NCI-H2196 (cell line): ENCODE measurements around the gene NEUROG3.

Experiments used
- DNase-seq: peaks from one replicate; lab custom pipeline; 2025; ENCODE audit not compliant: unreplicated experiment; lab: John Stamatoyannopoulos, UW

NEUROG3 gene, protein sequence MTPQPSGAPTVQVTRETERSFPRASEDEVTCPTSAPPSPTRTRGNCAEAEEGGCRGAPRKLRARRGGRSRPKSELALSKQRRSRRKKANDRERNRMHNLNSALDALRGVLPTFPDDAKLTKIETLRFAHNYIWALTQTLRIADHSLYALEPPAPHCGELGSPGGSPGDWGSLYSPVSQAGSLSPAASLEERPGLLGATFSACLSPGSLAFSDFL

DNA sequence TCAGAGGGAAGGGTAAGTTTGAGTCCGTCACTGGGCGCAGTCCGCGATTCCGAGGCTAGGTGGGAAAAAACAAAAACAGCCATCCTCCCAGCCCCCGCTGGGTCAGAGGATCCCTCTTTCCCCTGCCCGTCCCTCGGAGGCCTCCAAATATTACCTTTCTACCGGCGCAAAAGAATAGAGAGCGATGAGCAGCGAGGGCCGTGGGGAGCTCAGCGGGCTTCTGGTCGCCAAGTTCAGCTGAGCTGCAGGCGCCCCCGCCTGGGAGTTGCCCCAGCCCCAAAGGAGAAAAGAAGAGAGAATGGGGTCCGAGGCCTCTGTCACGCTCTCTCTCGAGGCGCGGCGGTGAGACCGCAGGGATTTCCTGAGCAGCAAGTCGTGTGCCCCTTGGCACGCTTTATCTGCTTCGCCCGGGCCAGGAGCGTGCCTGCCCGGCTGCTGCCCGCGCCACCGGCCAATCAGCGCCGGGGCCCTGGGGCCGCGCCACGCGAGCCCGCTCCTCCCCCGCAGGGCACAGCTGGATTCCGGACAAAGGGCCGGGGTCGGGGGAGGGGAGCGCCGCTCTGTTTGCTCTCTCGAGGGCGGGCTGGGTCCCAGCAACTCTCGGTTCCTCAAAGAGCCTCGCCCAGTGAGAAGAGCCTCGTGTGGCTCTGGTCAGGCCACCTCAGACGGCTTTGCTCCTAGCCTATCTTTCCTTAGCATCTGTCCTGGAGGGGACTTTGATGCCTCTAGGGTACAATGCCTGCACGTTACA lies at the start of gene NEUROG3:
TSS of gene NEUROG3 (minus strand) at position 367 of the 751 bp plus-strand sequence. CDS start 379 bp downstream, outside the sequence.
- DNase-seq, result peak; percentile 1

DNA sequence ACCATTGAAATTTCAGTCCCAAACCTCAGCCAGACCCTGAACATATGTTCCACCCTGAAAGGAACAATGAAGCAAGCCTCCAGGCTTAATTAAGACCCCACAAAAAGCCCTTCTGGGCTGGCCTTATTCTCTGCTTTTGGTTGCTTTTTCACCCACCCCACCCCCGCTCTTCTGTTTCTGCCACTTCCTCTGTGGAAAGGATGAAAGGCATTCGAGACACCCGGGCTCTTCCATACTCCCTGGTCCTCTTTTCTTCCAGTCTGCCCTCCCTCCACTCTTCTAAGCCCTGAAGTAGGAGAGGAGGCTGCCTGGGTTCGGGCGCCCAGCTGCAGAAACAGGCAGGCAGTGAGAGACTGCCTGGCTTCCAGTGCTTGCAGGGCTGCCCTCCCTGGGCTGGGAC lies 47.4 kb upstream of the NEUROG3 start:
- no peak for DNase-seq

DNA sequence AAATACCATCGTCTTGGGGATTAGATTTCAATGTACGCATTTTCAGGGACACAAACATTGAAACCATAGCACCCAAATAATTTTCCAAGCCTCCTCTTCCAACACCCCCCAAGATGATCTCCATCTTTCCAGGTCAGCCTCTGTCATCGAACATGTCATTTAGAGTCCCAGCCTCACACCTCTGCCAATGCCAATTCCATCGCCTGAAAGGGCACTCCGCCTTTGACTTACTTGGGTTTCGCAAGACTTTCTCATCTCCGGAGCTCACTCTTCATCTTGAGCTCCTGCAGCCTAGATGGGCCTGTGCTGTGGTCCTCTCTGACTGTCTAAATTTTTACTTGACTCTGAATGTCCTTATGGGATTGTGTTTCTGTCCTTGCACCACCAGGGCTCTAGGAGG lies 46.4 kb upstream of the NEUROG3 start:
- no peak for DNase-seq

DNA sequence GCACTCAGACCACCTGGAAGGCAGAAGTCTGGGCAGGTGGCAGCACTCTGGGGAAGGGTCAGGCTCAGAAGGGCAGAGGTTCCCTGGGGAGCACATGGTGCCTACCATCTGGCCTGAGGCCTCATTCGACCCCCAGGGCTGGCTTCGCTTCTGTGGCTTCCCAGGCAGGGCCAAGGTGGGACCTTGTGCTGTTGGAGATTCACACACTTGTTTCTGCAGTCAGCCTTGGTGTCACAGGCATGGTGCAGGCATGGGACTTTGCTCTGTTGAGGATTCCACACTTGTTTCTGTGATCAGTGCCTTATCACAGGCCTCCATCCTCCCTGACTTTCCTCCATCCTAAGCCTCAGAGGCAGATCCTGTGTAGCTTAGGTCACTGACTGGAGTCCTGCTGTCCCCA lies 45.5 kb upstream of the NEUROG3 start:
- DNase-seq, result no peak

DNA sequence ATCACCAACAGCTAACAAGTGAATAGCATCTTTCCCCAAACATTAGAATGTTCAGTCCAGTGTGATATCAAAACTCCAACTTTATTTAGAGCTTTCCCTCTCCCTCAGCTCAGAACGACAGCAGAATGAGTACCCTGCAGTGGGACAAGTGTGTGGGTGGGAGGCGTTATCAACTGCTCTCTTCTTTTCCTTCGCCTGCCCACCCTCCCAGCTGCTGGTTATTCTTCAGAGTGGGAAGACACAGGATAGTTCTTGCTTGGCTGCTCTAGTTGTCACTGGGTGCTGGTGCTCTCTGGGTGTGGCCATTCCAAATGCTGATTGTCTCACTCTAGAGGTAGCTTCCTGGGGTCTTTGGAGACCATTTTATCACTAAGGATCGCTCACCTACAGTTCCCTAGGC lies 43.1 kb upstream of the NEUROG3 start:
- no peak for DNase-seq

DNA sequence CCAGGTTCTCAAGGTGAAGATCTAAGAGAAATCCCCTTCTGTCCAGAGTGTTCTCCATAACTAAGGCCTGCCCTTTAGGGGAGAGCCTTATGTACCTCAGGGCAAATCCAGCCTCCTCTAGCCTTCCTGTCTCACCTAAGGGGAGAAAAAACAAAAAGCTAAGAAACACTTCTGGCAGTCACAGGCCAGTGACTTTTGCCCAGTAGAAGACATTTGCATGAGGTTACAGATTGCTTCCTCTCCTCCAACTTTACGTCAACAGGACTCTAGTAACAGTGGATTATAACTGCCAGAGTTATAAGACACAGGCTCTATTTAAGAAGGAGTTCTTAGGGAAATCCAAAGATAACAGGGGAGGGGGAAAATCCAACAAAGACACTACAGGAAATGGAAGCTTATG lies 40.9 kb upstream of the NEUROG3 start:
- no peak for DNase-seq

DNA sequence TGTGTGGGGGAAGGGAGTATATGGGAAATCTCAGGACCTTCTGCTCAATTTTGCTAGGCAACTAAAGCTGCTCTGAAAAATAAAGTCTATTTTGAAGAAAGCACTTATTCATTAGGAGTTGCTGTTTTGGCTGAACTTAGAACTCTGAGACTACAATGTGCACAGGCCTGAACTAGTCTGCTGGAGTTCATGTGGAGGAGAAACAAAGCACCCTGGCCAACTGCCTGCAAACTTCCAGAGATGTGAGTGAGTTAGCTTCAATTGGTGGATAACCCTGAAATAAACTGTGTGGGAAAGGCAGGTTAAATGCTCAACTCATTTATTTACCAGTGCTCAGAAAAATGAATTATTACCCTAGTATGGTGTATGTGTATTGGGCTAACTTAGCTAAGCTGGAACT lies 39.5 kb upstream of the NEUROG3 start:
- DNase-seq, result no peak

DNA sequence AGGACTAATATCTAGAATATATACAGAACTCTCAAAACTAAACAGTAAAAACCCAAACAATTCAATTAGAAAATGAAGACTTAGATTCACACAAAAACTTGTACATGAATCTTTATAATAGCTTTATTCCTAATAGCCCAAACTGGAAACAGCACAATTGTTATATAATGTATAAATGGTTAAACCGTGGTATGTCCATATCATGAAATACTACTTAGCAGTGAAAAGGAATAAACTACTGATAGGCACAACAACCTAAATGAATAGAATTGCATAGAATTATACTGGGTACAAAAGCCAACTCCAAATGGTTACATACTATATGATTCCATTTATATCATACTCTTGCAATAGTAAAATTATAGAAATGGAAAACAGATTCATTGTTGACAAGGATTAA lies 35.9 kb upstream of the NEUROG3 start:
- DNase-seq, result no peak

DNA sequence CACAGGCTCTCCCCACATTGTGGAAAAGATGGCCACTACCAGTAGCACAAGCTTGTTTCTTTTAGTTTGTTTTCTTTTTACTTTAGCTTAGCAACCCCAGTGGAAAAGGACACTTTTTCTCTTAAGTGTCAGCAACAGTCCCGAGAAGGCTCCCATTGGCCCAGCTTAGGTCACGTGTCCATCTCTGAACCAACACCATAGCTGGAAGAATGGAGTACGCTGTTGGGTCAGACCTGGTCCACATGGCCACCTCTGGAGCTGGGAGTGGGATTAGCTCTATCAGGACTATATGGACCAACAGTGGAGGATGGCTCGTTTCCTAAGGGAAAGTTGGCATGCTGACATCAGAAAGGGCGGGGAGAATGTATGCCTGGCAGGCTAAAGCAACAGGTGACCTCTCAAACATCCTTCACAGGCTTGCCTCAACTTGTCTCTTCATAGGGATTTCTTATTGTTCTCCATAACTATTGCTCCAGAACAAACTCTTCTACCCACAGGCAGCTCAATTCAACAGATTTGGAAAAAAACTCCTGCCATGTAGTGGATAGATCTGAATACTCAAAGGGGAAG lies 27.6 kb upstream of the NEUROG3 start:
- DNase-seq, result no peak

DNA sequence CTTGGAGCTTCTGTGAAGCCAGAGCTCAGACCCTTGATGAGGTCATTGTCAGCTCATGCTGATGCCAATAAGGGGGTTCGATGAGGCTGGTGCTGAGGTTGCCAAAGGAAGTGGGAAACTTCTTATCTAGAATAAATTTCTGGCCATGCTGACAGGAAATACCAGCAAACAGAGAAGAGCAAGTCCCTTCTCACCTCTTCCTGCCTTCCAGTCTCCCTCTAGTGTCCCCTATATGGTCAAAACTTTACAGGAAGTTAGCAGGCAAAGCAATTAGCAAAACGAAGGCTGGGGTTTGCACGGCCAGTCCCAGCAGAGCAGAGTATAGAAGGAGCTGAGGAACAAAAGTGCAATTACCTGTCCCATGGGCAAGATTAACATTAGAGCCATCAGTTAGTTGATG lies 15.1 kb upstream of the NEUROG3 start:
- no peak for DNase-seq

DNA sequence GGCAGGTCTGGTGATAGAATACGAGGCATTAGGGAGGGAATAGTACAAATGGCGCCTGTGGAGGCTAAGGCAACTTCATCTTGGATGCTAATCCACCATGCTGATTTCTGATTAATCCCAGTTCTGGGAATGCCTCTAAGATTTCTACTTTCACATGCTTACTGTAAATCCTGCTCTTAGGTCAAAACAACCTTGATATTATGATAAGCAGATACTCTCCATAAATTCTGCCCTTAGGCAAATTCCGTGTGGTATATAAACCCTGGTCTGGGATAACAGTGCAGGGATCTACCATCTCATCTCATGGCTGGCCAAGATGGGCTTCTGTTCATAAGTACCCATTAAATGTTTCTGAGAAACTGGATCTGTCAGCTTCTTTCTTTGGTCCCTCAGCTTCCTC lies 11.4 kb upstream of the NEUROG3 start:
- no peak for DNase-seq

DNA sequence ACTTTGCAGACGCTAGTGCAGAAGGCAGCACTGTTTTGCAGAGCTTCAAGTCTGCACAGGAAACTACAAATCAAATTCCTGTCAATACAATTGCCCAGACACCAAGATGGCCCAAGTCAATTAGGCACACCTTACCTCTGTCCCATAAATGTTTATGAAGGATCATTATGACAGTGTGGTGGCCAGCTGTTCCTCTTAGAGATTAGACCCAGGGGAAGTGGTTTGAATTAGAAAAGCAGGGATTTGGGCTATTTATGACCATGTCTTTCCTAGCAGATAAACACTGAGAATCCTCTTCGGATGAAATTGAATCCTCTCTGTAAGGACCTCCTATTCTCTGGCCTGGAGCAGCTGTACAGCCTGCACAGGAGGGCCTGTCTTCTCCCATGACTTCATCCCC lies 9.9 kb upstream of the NEUROG3 start:
- DNase-seq, result no peak

DNA sequence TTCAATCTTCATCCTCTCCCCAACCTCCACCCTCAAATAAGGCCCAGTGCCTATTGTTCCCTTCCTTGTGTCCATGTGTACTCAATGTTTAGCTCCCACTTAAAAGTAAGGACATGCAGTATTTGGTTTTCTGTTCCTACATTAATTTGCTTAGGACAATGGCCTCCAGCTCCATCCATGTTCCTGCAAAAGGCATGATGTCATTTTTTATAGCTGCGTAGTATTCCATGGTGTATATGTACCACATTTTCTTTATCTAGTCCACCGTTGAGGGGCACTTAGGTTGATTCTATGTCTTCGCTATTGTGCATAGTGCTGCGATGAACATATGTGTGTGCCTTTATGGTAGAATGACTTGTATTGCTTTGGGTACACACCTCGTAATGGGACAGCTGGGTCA lies 7.2 kb upstream of the NEUROG3 start:
- no peak for DNase-seq

DNA sequence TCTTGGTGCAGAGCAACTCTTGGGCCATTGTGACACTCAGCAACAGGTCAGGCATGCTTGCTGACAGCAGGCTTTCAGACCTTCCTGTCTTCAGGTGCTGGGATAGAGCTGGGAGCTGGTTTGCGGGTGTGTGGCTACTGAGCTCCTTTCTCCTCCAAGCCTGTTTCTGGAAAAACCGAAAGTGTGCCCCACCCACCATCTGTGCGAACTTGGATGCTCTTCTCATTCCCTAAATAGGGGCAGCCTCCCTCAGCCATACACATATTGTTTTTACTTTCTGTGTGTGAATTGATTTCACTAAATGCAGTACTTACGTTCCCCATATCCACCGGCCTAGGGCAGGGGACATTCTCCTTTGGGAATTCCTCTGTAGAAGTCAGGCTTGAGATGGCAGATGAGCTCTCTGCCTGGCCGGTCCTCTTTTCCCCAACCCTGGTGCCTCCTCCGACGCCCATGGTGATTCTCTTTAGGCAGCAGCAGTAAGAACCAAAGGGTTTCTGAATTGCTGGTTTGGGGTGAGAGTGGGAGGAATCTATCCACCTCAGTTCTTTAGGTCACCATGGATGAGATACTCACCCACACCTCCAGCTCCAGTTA lies 6.3 kb upstream of the NEUROG3 start:
- no peak for DNase-seq

DNA sequence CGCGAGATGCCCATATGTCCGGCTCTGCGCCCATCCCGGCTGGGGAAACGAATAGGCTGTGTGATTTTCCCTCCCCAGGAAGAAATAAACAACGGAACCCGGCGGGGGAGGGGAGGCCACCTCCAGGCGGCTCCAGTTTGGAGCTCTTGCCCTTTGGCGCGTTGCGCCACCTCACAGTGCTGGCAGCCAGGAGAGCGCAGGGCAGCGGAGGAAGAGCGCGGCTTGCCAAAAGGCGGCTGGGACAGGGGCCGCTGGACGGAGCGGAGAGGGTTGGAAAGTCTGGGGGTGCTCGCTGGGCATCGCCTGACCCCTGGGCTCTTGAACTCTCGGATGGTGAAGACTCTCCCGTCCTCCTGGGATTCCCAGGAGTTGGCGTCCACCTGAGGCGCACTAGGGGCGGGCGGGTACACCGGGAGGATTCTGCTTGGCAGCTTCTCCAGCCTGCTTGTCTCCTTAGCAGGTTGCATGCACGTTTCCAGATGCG lies 5.3 kb upstream of the NEUROG3 start:
- no peak for DNase-seq

DNA sequence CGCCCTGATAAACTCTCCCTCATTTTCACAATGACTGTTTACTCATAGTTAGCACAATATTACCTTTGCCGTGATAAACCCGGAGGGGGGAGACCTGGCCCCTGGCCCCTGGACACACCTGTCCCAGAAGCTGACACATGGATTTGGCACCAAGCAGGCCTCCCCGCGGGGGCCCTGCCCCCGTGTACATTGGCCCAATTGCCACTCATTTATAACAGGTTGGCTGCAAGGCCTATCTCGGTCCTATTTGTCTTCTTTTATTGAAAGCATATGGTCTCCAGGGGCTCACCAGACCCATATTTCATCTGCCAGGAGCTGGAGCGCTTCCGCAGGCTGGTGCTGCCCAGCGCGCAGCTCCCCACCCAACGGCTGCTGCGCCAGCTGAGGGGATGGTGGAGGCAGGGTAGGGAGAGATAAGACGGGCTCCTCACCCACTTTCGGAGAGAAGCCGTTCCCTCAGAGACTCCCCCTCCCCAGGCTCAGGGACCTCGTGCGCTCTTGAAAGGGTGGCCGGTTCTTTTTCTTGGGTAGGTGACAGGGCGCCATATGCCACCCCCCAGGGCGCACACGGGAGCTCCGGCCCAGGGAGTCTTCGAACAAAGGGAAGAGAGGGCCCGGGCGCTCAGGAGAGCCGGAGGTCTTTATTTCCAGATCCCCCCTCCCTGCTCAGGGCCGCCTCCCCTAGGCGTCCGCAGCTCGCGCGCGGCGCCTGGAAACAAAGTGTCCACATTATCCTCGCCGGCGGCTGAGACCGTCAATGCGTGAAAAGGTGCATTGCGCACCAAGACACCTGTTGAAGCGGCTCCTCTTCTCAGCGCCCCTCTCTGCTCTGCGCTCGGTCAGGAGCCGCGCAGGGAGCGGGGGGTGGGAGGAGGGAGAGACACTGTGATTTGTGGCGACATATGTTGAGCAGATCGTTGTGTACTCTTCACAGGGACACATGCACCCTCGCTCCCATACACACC lies 4.3 kb upstream of the NEUROG3 start:
- peak; percentile 11 for DNase-seq

DNA sequence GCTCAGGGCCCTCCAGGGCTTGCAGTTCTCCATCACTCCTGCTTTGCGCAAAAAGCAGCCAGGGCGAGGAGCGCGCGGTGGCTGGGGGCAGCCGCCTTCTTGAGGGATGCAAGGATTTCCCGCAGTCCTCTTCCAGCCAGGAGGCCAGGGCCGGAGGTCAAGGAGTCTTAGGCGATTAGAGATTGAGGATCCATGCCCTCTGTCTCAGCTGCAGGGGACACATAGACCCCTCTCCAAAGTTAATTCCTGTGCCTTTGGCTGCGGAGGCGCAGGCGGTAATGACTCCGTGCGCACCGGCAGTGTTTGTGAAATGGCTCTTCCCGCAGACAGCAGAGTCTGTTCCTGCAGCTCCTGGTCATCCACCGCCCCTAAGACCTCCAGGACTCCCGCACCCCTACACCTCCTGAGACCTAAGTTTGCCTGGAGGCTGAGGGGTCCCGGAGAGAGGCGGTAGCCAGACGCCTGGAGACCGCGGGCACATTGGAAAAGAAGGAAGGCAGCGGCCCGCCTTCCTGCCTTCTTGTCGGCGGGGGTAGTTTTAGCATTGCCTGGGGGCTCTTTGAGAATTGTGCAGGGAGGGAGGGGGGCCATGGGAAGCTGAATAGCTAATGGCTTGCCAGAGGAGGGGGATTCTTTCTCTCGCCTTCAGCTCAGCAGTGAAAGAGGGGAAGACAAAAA lies 3.3 kb upstream of the NEUROG3 start:
- no peak for DNase-seq

DNA sequence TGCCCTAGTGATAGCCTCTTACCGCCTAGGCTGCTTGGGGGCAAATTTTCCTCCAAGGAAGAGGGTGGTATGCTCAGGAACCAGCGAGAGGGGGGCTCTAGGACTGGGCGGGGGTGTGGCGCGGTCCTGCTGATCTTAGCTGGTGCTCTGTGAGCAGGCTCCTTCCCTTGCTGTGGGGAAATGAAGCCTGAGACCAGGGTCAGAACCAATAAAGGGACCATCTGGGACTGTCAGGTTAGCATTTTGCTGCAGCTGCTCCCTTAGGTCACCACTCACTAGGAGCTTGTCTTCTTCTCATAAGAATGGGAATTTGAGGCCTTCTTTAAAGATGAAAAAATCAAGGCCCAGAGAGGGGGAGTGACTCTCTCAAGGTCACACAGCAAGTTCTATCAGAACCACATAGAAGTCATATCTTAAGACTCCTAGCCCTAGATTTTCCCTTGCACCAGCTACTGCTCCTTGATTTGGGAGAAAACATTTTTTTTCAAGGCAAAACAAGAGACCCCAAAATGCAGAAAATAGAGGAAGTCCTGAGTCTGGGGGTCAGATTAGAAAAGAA lies 2.0 kb upstream of the NEUROG3 start:
- no peak for DNase-seq

DNA sequence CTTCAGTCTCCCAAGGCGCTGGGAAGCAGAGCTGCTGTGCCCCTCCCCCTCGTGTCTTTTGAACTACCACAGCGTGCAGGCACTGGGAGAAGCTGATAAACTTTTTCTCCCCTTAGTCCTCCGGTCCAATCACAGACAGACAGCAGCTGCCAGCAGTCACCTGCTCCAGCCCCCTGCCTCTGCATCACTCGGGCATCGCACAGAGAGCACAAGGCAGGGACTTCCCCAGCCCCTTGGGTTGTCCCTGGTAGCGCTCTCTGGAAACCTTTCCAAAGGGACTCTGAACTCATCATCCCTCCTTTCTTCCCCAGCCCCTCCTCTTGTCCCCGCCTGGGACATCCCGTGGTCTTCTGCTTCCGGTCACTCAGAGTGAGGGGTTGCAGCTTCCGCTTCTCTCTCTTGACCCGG lies 1.4 kb upstream of the NEUROG3 start:
- no peak for DNase-seq
